Chondrocyte (in vitro differentiated cells): Measurements from ENCODE around the gene MFAP3. TPM values are rescaled to one million over a fixed set of nuclear protein-coding genes. Genes with fewer than 3 reads are reported as not detected.

Experiments used
- DNase-seq: peaks from one replicate; pipeline ENCODE4 v3.0.0; 2021; ENCODE audit warnings: mixed read lengths, low spot score
- H3K27ac Mint-ChIP-seq: one replicate; pipeline ENCODE4 v1.8.0; 2021; ENCODE audit warnings: mild to moderate bottlenecking, moderate library complexity, mixed read lengths; ENCODE audit not compliant: unreplicated experiment
- H3K27me3 Mint-ChIP-seq: 2 replicates; pipeline ENCODE4 v1.8.0; 2021; ENCODE audit warnings: low read depth, mixed read lengths
- H3K36me3 Mint-ChIP-seq: 2 replicates; pipeline ENCODE4 v1.8.0; 2021; ENCODE audit warnings: low read depth, mixed read lengths
- H3K4me1 Mint-ChIP-seq: 2 replicates; pipeline ENCODE4 v1.8.0; 2021; ENCODE audit warnings: low read depth, mild to moderate bottlenecking, mixed read lengths
- H3K4me3 Mint-ChIP-seq: one replicate; pipeline ENCODE4 v1.8.0; 2021; ENCODE audit warnings: mild to moderate bottlenecking, moderate library complexity, mixed read lengths; ENCODE audit not compliant: unreplicated experiment
- H3K9me3 Mint-ChIP-seq: 2 replicates; pipeline ENCODE4 v1.8.0; 2021; ENCODE audit warnings: low read depth, mixed read lengths
- total RNA-seq: library from RNA; stranded (reverse); gene quantifications from 3 replicates; pipeline ENCODE4 v1.2.1, GENCODE V29; 2021
- TF ChIP-seq, protein P1 (sequence below): fragments of 200-600 bp; sonication (generic); IDR thresholded peaks from 2 replicates; pipeline ENCODE4 v1.5.0; 2021; ENCODE audit warnings: antibody characterized with exemption, mild to moderate bottlenecking, moderate library complexity

The MFAP3 gene
- total RNA-seq, 1 donor from 2014 or later: 39.4 TPM

DNA sequence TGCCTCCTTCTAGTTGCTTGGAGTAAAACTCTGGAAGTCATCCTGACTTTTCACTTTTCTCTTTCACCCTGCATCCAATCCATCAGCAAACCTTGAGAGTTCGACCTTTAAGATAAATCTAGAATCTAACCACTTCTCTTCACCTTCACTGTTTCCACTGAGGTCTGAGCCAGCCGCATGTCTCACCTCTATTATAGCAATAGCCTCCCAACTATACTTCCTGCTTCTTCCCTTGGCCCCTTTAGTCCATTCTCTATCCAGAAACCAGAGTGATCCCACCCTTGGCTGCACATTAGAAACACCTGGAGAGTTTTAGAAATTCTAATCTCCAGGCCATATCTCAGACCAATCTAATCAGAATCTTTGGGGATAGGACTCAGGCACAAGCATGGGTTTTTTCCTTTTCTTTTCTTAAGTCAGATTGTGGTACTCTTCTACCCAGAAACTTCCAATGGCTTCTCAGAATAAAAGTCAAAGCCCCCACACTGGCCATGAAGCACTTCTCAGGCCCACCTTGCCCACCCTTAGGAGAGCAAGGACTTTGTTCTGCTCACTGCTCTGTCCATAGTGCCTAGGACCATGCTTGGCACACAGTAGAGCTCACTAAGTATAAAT lies 33.1 kb downstream of the MFAP3 start:
- Mint-ChIP-seq H3K36me3 (no peaks in the 10 kb centered on the region), H3K4me1 (peaks cover 3% of the 10 kb centered on the region), H3K4me3 (no peak overlapping the region), H3K27me3 (no peaks in the 10 kb centered on the region), H3K27ac (no peak overlapping the region), H3K9me3 (no peaks in the 10 kb centered on the region)
- no peak for DNase-seq
- TF ChIP-seq, protein P1, sequence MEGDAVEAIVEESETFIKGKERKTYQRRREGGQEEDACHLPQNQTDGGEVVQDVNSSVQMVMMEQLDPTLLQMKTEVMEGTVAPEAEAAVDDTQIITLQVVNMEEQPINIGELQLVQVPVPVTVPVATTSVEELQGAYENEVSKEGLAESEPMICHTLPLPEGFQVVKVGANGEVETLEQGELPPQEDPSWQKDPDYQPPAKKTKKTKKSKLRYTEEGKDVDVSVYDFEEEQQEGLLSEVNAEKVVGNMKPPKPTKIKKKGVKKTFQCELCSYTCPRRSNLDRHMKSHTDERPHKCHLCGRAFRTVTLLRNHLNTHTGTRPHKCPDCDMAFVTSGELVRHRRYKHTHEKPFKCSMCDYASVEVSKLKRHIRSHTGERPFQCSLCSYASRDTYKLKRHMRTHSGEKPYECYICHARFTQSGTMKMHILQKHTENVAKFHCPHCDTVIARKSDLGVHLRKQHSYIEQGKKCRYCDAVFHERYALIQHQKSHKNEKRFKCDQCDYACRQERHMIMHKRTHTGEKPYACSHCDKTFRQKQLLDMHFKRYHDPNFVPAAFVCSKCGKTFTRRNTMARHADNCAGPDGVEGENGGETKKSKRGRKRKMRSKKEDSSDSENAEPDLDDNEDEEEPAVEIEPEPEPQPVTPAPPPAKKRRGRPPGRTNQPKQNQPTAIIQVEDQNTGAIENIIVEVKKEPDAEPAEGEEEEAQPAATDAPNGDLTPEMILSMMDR: no peak

GRCh38 chr5:154072414-154073171 lies 33.8 kb downstream of the MFAP3 start:
- TF ChIP-seq, protein P1: peak; percentile 99
- H3K27ac Mint-ChIP-seq: no peak overlapping the region
- no peak overlapping the region for H3K4me3 Mint-ChIP-seq
- H3K4me1 Mint-ChIP-seq: peaks cover 3% of the 10 kb centered on the region
- no peaks in the 10 kb centered on the region for H3K9me3 Mint-ChIP-seq
- H3K27me3 Mint-ChIP-seq: no peaks in the 10 kb centered on the region
- DNase-seq: no peak
- H3K36me3 Mint-ChIP-seq: no peaks in the 10 kb centered on the region

DNA sequence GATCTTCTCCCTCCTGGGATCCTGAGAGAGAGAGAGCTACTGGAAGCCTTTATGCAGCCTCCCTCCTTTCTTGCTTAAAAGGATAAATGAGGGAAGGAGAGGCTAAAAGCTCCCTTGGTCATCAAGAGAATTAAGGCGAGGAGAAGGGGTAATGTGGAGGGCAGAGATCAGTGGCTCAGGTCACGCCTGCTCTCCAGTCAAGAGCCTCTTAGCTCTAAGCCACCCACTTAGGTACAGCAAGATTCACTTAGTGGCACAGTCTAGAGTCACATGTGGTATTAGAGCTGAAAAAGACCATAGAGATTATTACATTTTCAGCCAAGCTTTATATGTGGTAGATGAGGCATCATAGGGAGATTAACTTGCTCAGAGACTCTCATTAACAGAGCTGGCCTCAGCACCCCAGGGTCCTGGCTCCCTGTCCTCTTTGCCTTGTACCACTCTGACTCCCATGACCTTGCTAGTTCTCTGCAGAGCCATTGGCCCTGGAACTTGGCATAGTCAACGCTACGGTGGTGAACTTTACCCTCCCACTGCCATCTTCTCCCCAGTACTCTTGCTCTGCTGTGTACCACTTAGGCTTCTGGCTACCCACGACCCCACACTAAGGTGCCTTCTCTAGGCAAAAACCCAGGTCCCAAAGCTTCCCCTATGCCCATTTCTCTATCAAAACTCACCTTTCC lies 37.6 kb downstream of the MFAP3 start:
- Mint-ChIP-seq H3K27me3 (no peaks in the 10 kb centered on the region), H3K4me1 (peaks cover 10% of the 10 kb centered on the region), H3K27ac (no peak overlapping the region), H3K36me3 (no peaks in the 10 kb centered on the region), H3K9me3 (no peaks in the 10 kb centered on the region), H3K4me3 (no peak overlapping the region)
- no peak for DNase-seq
- TF ChIP-seq, protein P1: no peak

DNA sequence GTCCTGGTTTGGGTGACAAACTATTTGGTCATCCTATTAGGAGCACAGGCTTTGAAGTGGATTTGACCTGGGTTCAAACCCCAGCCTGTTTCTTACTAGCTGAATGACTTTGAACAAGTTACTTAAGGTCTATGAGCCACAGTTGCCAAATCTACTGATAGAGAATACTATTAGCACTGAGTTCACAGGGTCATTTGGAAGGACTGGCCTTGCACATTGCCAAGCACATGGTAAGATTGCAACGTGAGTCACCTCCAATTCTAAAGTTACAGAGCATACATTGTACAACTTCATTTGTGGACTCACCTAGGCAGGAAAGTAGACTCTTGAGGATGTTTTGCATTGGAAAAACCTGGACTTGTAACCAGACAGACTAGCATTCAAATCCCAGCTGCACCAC lies 38.9 kb downstream of the MFAP3 start:
- peaks cover 8% of the 10 kb centered on the region for H3K4me1 Mint-ChIP-seq
- no peak overlapping the region for H3K4me3 Mint-ChIP-seq
- no peak for DNase-seq

DNA sequence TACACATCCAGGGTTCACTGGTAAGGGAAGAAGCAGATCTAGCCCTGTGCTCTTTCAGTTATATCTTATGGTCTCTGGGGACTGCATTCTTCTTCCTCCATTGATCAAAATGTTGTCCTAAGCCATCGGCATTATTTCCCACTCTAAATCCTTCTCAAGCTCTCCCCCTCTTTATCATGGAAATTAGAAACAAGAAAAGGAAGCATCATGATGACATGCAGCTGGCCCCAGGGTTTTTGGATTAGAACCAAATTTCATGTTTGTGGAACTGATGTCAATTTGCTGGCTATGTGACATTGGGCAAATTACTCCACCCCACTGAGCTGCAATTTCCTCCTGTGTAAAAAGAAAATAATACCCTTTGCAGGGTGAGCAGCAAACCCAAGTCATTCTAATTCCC lies 39.5 kb downstream of the MFAP3 start:
- H3K4me1 Mint-ChIP-seq: peaks cover 8% of the 10 kb centered on the region
- DNase-seq: no peak
- TF ChIP-seq, protein P1: no peak
- no peaks in the 10 kb centered on the region for H3K27me3 Mint-ChIP-seq
- H3K36me3 Mint-ChIP-seq: no peaks in the 10 kb centered on the region
- no peaks in the 10 kb centered on the region for H3K9me3 Mint-ChIP-seq
- no peak overlapping the region for H3K27ac Mint-ChIP-seq
- H3K4me3 Mint-ChIP-seq: no peak overlapping the region

More for the DNA sequence above, 38.9 kb downstream of the MFAP3 start:
- Mint-ChIP-seq H3K36me3 (no peaks in the 10 kb centered on the region), H3K9me3 (no peaks in the 10 kb centered on the region), H3K27ac (no peak overlapping the region), H3K27me3 (no peaks in the 10 kb centered on the region)
- TF ChIP-seq, protein P1: no peak
